HG02884 (cell line): Measurements from ENCODE around the gene MYF6.
"Not testable (repeated sequence)": the region's sequence is repeated elsewhere in the genome, so short reads cannot be mapped to it uniquely, and the experiment has no call there.

Experiments used
- ATAC-seq: cut with Tn5 transposase; IDR thresholded peaks from one replicate; pipeline ENCODE4 v1.9.1; 2021; ENCODE audit warnings: mild to moderate bottlenecking, moderate library complexity; ENCODE audit not compliant: unreplicated experiment

Gene MYF6

DNA sequence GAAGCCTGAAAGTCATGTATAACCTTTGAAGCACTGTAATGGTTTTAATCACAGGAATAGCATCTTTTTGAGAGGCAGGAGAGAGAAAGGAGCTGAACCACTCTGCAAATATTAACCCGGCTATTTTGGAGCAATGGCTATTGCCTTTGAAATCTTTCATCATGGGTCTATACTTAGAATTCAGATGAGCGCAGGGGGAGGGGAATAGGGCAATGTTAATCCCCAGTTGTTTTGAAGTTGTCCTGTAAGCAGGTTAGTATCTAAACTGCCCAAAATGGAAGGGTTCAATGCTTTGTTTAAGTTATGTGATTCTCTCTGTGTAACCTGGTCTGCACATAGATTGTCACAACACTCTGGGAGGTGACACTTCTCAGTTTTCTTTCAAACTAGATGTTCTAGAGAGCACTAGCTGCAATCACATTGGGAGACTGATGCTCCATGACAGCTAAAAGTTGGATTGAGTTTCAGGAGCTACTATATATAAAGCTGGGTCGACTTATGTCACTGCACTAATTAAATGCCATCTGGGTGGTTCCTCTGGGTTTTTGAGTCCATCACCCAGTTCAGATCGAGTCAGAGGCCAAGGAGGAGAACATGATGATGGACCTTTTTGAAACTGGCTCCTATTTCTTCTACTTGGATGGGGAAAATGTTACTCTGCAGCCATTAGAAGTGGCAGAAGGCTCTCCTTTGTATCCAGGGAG, at the start of gene MYF6:
Gene MYF6 (plus strand): TSS at position 509 of the 704 bp plus-strand sequence. CDS start 86 bp downstream, at position 595.
- ATAC-seq: no peak

DNA sequence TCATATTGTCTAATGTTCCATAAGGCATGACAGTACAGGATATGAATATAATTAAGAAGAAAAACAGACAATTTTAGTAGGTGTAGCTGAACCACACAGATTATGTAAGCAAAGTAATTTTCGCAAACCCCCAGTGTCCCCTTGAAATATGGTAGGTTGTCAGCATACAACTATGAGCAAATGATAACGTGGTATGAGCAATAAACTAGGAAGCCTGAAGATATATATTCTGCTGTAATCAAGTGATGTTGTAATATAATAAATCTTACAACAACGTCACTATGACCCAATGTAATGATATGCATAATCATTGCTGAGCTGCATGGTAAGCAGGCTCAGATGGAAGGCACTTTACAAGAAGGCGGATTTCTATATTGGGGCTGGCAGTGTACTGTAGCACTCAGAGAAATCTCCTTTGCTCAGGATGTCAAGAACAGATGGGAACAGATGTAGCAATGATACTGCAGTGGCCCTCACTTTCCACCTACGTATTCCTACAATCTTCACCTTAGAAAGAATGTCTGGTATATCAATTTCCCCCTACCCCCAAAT, 47.8 kb upstream of the MYF6 start:
- ATAC-seq: no peak

DNA sequence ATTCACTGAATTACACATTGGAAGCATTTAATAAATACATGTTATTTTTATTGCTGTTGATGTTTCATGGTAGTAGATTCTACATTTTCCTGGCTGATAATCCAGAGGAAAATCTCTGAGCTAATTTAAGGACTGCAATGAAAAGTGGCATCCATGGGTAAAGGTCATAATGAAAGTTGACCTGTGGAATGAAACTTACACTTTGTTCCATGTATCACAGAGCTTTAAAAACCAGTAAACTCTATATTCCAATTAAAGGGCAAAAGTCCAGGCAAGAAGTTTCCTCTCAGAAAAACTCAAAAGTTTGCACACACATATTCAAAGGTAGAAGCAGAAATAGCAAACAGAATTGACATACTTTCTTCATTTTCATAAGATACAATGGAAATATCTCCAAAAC, 44.8 kb upstream of the MYF6 start:
- no peak for ATAC-seq

DNA sequence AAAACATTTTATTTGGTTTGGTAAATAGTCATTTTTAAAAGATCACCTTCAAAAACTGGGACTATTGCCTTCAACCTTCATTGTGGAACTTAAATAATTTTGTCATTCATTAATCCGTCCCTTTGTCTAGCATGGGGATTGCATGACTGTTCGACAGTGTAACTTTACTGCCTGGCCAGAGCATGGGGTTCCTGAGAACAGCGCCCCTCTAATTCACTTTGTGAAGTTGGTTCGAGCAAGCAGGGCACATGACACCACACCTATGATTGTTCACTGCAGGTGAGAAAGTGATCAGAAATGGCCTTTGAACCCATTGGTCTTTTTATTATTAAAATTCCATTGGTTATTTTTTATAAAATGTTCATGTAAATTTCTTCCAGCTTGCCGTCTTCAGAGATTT, 37.2 kb upstream of the MYF6 start:
- ATAC-seq: no peak

DNA sequence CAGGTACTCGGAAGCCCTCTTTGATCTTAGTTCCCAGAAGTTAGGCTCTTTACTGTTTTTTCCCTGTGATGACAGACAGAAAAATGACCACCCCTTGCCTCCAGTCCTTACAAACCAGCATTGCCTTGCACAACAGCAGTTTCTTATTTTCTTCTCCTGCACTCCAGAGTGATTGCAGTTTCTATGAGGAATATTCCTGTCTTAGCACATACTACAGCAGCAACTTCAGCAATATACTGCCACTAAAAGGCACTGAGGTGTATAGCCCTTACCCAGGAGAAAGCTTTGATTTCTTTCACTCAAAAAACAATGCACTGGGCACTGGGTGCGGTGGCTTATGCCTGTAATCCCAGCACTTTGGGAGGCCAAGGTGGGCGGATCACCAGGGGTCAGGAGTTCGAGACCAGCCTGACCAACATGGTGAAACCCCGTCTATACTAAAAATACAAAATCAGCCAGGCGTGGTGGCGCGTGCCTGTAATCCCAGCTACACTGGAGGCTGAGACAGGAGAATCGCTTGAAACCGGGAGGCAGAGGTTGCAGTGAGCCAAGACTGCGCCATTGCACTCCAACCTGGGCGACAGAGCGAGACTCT, 31.3 kb upstream of the MYF6 start:
- ATAC-seq: not testable (repeated sequence)

DNA sequence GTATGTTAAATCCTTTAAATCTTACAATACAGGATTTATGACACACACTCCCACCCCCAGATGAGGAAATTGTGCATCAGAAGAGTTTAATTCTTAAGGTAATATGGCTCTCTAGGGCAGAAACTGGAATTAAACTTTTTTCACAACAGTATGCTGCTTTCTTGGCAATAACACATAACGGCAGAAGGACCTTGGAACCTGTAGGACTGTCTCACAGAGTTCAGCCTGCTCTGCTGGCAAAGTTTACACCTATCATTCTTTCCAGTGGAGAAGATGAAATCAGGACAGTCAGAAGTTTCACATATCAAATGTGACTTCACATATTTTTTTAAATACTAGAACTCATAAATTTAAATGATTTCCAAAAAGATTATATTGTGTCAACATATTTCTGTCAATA, 30.6 kb upstream of the MYF6 start:
- no peak for ATAC-seq

DNA sequence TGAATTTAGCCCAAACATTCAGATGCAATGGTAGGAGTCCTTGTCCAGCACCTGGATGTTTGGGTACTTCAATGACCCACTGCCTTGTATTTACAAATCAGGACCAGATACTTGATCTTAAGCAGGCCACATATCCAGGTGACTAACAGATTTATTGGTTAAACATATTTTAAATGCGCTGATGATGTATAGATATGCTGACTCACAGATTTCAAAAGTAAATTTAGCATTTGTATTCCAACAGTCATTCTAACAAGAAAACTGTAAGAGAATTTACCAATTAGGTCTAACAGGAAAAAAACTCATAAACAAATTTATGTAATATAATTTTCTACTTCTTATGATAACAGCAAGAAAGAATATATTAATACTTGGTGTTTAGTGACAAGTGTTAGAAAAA, 29.4 kb upstream of the MYF6 start:
- no peak for ATAC-seq

DNA sequence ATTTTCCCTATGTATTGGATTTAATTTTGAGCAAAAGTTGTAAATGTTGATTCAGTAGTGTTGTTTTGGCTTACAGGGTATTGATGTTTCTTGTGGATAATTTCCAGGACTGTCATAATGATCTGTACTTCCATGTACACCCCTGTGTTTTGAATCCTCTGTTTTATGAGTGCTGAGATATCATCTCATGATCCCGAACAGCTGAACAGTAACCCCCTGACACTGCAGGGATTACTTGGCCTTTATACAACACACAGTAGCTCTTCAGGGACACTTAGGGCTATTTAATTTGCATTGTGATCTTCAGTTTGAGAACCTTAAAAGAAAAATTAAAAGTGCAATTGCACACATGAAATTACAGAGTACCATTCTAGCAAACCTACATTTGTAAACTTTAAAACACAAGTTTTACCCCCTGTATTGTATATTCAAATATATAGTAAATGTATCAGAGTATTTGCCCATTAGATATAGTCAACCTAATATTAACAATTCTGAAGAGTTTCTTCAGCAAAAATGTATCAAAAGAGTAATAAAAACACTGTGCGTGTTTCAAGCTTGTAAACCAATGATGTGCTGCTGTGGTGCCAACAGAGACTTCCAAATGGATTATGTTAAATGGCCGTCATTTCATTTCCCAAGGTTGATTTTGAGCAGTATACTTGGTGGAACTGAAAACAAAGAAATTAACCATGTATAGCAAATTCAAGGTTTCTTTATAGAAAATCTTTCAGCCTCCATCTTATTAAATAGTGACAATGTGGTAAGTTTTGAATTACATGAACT, 27.9 kb upstream of the MYF6 start:
- no peak for ATAC-seq

DNA sequence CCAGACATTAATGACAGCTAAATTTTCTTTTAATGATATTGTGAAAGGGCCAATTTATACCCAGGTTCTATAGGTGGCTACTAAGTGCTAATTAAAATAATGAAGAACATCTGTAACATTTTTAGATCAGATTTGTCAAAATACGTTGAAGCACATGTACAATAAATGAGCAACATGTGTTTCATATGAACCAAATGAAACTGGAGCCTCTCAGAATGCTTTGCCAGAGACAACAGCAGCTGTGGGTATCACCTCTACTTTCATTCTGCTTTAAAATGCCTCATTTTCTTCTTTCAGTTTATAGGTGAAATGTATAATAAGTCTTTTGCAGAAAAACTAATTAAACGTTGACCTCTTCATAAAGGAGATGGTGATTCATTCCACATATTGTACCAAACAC, 26.1 kb upstream of the MYF6 start:
- ATAC-seq: peak; percentile 72

DNA sequence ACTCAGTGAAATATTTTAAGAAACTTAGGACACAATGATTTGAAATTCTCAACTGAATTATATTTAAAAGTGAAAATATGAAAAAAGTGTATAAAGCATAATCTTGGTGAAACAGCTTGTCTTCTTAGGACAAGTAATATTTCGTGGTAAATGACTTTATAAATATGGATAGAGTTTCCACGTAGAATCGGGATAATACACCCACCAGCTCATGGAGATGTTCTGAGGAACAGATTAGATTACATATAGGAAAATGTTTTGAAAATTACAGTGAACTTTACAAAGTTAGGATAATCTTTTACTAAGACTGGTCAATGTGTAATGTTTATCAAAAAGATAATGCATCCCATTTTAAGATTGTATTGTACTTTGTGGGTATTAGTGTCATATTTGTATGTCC, 25.6 kb upstream of the MYF6 start:
- no peak for ATAC-seq

DNA sequence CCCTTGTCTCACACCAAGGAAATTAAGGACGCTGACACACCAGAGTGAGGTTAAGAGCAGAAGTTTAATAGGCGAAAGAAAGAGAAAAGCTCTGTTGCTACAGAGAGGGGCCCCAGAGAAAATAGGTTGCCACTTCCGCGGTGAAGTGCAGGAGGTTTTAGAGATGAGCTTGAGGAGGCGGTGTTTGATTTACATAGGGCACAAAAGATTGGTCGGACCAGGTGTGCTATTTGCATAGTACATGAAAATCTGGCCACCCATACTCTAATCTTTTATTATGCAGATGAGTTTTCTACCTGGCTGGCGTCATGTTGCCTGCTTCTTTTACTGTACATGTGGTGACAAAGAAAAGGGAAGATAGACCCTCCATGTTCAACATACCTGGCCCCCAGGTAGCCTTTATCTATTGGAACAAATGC, 23.3 kb upstream of the MYF6 start:
- ATAC-seq: no peak

DNA sequence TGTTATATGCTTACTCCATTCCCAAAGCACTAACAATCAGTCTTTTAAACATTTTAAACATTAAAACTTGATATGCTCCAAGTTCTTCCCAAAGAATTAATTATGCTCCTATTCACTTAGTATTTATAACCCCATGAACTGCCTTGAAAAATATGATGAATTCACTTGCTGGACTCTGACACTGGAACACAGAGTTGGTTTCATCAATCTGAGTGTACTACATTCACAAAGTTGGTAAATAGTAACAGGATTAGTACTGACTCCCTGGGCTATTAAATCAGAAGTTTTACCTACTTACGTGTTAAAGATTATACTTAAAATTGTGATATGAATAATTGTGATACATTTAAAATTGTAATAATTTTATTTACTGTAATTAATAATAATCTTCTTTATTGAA, 17.3 kb upstream of the MYF6 start:
- ATAC-seq: no peak

DNA sequence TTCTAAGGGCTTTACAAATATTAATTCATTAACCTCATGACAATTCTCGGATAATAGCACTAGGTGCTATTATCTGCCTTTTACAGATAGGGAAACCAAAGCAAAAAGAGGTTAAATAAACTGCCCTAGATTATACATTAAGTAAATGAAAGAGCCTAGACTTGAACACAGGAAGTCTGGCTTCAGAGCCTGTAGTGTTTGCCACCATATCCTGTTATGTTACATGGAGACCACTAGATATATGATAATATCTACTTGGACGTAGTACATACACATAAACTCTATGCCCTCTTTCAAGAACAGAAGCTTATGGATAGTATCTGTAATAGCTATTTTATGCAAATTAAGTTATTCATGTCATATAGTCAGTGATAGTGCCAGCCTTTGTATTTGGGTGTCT, 16.9 kb upstream of the MYF6 start:
- no peak for ATAC-seq

DNA sequence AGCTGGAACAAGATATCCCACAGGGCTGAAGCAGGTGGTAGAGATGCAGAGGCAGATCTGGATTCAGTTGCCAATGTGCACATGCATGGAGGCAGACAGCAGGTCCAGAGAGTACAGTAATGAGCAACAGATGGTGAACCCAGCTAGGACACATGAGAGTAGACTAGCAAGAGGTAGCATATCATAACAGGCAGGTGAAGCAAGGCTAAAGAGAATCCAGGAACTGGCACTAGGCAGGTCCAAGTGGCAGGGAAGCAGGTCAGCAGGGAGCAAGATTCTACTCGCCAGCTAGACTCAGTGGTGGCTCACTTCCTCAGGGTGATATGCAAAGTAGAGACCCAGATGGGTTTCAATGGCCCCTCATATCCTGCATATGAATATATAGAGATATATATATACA, 15.3 kb upstream of the MYF6 start:
- no peak for ATAC-seq

DNA sequence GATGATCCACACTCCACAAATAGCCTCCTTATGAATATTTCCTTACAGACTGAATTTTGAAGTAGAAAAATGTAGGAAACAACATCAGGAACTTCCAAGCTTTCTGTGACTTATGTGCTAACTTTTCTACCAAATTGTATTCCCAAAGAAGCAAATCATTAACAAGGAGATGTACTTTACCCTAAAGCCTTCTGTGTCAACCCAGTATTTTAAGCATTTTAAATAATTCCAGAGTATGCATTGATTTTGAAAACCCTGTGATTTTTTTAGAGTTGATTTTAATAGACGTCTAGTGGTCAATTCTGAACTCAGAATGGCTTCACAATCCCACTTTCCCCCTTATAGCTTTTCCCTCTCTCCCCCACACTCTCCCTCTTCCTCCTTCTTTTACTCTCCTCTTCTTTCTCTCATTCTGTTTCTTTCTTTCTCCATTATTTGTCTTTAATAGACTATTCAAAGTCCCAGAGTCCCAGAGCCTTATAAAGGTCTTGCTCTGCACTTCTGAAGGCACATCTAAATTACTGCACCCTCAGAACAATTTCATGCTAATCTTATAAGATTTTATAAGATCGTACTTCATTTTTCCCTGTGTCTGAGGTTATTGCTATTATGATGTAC, 10.1 kb upstream of the MYF6 start:
- no peak for ATAC-seq

DNA sequence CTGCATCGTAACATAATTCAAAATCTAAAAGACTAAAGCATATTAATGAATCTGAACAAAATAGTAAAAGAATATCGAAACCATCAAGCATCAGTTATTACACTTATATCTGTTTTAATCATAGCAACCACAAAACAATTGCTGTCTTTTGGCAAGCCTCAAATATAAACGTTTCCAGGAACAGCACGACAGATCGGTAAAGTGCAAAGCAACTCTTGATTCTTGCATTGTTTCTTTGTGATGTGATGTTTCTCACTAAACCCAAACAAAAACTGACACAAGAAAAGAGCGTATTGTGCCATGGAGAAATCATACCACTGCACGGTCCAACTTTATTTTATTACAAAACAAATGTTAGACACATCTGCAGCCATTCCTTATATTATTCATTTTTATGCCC, 9.2 kb upstream of the MYF6 start:
- no peak for ATAC-seq

DNA sequence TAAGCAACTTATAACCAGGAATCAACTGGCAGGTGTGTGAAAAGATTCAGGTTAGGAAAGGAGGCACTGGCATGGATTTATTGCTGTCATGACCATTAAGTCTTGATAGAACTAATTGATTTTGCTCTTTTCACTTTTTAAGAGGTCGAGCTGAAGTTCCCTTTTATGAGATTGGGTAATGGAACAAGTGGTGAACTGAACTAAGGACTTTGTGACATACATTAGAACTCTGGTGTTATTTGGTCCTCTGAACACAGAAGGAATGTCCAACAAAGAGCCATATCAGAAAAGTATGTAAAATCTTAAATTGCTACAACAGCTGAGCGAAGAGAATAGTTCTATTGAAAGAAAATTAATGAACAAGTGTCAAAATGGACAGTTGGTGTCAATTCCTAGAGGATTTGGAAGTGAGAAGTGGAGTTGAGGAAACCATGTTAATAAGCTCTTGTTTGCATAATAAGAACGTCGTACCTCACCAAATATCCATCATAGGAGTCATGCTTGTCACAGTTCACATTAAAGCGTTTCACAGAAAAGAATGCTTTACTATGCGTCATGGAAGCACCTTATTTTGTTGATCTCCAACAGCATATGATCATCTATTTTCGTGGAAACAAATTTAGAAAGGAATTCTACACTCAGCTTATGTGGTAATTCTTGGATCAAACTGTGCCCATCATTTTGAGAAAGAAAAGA, 8.4 kb upstream of the MYF6 start:
- no peak for ATAC-seq

DNA sequence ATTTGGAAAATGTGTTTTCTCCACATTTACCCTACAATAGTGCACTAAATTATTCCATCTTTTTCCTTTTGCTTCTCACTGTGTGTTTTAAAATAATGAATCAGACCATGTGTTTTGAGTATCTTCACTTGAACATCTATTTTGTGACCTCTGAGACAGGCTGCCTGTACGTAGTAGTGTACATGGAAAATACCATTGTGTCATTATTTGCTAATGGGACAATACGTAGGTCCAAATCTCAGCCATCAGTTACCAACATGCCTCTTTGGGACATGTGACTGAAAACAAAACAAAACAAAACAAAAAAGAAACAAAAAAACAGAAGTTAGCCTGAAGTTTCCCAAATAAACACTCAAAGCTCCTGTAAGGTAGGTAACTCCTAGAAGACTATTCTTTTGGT, 7.1 kb upstream of the MYF6 start:
- no peak for ATAC-seq

DNA sequence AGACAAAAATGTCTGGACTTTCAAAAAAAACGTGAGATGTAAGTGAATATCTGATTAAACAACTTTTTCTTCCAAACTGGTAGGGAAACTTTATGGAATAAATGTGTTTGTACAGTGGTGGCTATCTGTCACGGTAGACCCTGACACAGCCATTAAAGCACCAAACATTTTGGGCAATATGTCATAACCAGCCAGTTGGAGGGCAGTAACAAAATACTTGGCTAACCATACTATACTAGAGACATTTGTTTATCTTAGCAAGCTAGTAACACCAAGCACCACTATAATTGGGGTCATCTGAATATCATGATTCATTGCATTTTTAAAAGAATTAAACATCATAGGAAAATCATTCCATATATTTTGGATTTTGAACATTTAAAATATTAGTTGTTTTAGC, 6.0 kb upstream of the MYF6 start:
- ATAC-seq: no peak

DNA sequence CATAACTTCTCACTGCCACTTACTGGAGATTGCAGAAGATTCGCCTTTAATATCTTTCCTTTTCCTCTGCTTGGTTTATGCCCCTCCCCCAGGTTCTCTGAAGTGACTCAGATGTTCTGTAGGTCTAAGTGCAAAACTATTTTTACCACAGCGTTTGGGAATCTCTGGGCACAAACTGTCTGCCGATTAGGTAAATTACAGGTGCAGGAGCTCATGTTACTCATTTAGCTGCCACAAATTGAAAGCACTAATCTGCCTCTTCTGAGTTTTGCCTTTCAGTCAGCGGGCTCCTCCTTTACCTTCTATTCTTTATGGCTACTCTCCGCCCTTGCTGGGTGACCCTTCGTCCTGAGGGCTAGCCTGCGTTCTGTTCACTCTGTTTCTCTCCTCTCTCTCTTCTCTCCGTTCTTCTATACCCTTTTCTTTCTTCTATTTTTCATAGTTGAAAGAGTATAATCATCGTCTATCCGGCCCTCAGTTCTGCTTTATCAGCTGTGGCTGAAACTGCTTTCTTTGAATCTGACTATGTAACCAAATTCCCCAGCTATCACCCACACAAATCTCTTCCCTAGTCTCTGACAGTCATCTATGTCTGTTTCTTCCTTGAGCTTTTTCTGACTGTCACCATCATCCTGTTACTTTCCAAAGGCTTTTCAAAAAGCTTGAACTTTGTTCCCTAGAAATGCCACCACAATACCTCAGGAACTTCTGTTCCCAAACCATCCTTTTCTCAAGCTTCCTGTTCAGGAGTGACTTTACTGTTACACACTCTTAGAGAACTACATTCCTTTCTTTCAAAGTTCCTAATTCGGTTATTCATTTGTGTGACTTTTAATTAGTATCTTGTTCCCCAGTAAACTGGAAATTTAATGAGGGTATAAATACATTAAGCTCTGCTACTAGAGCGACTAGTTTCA, 4.3 kb upstream of the MYF6 start:
- peak; percentile 71 for ATAC-seq
